Measurements from ENCODE around the gene ATP6V1C2. TPM values are rescaled to one million over a fixed set of nuclear protein-coding genes. Genes with fewer than 3 reads are reported as not detected.
"Not testable (repeated sequence)": the region's sequence is repeated elsewhere in the genome, so short reads cannot be mapped to it uniquely, and the experiment has no call there.

The ATP6V1C2 gene
- polyA plus RNA-seq, 1 donor = 1.7 TPM

DNA sequence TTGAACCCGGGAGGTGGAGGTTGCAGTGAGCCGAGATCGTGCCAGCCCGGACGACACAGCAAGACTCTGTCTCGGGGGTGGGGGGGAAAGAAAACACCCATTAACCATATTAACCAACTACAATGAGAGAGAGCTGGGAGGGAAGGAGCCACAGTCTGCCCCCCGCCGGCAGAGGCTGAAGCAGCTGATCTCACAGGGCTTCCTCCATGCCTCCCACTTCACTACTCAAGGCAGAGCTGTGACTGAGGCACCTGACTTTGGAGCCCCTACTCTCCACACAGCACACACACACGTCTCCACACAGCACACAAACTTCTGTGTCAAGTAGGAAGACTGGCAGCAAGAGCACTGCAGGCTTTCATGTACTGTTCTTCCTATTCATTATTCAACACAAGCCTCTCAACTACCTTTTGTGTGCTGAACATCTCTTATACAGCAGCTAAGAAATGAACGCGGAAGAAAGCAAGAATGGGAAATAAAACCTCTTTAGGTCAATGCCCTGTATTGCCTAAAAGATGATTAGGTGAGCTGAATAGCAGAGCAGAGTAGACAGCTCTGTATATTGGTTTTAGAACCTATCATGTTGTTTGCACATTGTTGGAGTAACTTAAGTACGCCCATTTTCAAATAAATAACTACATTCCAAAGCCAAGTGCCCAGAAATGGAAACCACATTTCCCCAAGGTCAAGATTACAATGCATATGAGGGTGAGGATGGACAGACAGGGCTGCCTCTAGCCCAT lies 65.0 kb downstream of the ATP6V1C2 start:
- no peak for DNase-seq

DNA sequence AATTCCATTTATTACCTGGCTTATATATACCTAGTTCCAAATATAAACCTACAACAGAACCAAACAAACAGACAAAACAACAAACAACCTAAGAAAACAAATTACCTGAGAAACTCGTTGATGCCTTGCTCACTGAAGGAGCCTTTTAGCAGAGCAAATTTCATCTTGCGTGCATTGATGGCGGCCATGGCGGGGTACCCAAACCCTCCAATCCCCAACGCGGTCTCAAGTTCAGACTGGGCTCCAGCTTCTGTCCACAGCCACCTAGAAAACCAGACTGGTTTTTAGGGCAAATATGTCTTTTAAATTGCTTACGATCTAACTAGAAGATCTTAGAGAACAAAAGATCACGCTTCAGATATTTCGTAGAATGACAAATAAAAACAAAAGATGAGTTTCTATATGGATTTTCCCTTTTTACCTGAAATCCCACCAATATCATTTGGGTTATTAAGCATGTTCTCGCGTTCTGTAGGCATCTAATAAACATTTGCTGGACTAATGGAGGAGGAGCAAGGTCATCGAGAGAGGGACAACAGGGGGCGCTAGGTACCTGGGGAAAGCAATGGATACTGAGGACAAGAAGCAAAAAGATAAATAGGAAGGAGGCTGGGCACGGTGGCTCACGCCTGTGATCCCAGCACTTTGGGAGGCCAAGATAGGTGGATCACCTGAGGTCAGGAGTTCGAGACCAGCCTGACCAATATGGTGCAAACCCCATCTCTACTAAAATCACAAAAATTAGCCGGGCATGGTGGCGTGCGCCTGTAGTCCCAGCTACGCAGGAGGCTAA lies 65.9 kb downstream of the ATP6V1C2 start:
- no peak for DNase-seq

DNA sequence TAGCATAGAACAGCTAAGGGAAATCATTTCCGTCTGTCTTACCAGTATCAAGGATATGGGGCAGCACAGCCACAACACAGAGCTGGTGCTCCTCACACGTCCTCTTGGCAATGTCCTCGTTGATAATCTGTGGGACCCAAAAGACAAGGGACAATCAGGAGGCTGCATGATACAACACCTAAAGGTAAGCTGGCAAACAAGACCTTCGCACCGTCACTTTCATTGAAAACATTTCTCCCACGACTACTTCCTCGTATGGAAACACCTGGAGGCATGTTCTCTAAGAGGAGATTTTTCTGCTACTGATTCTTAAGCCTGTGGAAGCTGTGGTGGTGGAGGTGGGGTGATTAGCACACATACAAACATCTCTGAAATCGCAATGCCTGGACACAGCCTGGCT lies 67.4 kb downstream of the ATP6V1C2 start:
- no peak for DNase-seq

DNA sequence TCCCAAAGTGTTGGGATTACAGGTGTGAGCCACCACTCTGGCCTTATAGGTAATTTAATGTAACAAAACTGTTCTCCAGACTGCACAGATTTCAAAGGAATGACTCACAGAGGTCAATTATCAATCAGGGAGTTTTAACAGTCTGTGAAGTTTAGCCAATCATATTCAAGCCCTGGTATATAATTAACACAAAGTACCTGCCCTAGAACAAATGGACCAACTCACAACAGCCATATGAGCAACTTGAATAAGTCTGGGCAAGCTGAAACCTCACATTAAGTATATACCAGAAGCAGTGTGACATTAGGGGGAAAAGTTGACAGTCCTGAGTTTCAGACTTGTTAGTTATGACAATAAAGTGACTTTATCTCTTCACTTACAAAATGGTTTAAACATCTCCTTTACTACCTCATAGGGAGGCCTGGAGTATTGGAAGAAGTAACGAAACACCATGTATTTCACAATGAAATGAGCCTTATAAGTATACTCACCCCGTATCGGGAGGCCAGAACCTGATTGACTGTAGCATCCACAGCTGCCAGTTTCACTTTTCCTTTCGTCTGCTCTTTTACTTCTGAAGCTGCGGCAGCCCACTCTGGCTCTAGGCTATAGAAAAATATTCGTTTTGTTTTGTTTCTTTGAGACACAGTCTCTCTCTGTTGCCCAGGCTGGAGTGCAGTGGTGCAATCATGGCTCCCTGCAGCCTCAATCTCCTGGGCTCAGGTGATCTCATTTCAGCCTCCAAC lies 69.0 kb downstream of the ATP6V1C2 start:
- no peak for DNase-seq

DNA sequence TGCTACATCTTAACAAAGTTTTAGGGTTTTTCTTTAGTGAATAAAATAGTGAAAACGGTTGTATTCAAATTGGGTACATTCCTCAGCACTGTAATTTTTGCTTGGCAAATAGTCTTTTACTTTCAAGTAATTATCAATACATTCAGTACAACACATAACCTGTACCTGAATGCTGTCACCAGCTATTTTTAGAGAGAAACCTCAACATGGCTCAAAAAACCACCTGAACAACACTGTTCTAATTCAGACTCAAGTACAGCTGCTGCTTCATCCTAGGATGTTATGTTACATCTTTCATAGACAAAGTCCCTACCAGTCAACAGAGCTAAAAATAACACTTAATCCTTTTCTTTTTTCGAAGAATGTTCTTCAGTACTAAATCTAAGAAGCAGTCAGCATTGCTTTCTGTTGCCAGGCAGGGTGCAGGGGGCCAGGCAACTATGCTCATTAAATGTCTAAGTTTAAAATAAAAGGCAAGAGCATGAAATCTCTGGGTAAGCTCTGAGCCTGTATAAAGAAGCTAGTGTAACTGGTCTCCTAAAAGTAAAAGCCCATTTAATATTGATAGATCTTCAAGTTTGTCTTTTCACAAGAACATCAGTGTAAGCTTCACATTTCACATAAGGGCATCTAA lies 70.7 kb downstream of the ATP6V1C2 start:
- no peak for DNase-seq

DNA sequence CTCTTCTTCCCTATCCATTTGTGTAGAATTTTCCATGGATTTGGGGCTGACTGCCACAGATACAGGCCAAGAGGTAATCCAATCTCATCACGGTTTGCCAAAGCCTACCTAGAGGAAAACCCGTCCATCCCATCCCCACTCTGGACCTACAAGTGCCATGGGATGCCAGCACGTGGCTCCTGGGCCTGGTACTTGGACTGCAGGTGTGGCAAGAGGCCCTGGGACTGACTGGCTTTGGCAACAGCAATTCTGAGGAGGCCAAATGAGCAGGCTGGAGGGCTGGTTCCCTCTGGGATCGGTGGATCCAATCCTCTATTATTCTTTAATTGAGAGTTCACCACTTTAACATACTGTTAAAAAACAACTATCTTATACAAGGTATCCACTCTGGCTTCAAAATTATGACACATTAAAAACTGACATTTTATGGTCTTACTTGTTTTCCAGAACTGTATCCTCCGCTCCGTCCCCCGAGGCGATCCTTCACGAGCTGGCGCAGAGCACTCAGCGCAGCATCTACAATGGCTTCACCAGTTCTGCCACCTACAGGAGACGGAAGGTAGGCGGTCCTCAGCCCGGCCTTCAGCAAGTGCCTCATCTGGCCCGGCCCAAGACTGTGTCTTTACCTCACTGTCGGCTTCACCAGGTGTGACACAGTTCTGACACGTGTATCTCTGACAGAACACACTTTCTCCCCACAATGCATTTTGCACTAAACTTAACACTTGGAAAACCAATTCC lies 71.4 kb downstream of the ATP6V1C2 start:
- no peak for DNase-seq

DNA sequence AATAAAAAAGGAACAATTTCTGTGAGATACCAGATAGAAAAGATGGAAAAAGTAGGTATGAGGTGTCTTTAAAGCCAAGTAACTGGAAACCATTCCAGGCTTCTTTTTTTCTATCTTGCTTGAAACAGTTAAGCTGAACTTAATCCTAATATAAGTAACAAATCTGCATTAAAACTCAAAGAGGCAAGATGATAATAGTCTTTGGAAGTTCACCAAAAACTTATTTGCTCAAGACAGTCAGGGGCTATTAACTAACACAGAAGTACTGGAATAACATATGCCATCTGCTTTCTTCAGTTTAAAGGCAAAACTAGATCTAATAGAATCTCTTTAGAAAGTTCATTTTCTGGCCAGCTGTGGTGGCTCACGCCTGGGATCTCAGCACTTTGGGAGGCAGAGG lies 72.4 kb downstream of the ATP6V1C2 start:
- no peak for DNase-seq

DNA sequence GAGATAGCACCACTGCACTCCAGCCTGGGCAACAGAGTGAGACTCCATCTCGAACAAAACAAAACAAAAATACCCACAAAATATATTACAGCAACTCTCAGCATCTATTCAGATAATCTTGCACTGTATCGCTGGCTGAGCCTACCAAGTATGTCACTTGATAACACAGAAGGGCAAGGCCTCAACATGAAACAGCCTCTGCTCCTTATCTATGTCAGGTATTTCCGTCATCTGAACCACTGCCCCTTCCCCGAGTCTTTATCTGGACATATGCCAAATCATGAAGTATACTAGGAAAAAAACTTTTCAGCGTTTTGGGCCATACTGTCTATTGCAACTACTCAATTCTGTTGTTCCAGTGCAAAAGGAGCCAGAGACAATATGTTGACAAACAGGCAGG lies 73.4 kb downstream of the ATP6V1C2 start:
- DNase-seq = no peak

DNA sequence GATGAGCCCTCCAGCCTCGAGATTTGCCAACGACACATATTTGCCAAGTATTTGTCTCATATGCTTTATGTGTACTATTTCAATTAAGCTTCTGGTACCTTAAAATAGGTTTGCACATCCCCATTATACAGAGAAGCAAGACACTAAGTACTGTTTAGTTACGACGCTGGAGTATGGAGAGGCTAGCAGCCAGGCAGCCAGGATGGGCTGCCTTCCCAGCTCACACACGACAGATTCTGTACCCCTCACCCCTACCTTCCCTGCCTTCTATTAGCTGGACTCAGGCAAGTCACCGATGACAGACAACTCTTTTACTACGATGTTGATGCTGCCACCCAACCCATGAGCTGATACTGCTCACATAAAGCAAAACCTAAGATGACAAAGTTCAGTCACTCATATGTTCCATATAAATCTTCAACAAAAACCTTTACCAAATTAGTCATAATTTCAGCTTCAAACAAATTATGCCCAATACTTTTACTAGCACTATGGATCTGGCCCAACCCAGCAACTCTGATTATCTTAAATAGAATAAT lies 74.1 kb downstream of the ATP6V1C2 start:
- no peak for DNase-seq

DNA sequence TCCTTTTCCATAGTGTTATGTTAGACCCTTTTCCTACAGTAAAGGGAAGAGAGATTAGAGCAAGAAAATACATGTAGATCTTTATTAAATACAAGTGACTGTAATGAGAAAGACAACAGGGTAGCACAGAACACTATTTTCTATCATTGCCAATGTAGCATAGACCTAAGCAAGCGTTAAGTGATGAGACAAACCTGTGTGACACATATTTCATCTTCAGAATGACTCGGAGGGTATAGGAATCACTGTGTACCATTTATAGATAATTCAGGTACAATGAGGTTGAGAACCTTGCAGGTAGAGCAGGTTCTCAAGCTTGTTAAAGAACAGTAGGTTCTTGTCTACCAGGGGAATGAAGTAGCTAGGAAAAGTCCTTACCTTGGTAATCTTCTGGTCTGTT lies 75.3 kb downstream of the ATP6V1C2 start:
- no peak for DNase-seq

DNA sequence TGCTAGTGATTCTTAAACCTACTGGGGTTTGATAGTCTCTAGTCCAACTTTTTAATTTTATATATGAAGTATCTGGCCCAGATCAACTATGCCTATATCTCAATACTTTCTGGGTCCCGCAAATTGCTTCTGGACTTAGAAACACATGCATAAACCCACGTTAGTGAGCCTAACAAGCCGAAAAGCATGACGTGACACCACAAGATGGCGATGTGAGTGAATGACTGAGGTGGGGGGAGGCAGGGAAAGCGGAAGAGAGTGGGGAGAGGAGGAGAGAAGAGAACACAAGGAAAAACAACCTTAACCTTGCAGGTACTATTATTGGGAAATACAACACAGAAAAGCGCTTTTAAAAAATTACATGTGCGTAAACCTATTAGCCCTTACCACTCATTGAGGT lies 77.4 kb downstream of the ATP6V1C2 start:
- no peak for DNase-seq

DNA sequence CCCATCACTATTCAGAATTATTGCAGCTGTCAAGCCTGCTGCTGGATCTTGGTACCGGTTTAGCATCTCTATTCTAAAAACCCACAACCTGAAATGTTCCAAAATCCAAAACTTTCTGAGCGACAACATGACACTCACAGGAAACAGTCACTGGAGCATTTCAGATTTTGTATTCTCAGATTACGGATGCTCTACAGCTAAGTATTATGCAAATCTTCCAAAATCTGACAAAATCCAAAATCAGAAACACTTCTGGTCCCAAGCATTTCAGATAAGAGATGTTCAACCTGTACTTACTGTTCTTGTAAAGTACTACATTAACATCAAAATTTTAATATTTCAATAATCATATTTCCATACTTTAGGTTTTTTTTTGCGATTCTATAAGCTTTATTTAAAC lies 78.7 kb downstream of the ATP6V1C2 start:
- DNase-seq = no peak

DNA sequence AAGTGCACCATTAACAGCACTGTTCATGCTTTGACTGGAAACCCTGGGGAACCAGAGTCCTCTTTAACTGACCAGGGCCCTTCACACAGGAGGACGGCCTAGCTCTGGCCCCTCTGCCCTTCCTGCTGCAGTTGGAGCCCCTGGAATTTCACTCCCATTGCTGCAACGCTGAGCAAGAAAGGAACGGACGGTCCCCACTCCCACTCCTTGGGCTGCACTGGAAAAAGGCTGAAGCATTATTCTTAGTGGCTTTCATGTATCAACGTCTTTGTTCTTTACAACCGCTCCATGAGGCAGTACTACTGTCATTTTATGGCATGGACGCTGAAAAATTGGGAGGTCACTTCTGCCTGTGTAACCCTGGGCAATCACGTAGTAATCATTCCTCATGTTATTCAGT lies 81.2 kb downstream of the ATP6V1C2 start:
- DNase-seq = no peak

DNA sequence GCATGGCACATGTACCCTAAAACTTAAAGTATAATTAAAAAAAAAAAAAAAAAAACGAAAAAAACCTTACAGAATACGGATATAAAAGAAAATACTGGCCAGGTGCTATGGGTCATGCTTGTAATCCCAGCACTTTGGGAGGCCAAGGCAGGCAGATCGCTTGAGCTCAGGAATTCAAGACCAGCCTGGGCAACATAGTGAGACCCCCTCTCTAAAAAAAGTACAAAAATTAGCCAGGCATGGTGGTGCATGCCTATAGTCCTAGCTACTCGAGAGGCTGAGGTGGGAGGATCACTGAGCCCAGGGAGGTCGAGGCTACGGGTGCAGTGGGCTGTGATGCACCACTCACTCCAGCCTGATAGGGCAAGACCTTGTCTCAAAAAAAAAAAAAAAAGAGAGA lies 84.6 kb downstream of the ATP6V1C2 start:
- DNase-seq = not testable (repeated sequence)

DNA sequence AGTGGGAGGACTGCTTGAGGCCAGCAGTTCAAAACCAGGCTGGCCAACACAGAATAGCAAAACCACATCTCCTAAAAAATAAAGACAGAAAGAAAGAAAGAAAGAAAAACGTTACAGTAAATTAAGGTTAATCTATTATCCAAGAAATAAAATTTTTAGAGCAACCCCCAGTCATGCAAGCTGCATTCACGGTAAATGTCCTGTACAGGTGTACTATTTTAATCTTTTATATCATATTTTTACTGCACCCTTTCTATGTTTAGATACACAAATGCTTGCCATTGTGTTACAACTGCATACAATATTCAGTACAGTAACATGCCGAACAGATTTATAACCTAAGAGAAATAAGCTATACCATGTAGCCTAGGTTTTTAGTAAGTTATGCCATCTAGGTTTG lies 85.1 kb downstream of the ATP6V1C2 start:
- no peak for DNase-seq

DNA sequence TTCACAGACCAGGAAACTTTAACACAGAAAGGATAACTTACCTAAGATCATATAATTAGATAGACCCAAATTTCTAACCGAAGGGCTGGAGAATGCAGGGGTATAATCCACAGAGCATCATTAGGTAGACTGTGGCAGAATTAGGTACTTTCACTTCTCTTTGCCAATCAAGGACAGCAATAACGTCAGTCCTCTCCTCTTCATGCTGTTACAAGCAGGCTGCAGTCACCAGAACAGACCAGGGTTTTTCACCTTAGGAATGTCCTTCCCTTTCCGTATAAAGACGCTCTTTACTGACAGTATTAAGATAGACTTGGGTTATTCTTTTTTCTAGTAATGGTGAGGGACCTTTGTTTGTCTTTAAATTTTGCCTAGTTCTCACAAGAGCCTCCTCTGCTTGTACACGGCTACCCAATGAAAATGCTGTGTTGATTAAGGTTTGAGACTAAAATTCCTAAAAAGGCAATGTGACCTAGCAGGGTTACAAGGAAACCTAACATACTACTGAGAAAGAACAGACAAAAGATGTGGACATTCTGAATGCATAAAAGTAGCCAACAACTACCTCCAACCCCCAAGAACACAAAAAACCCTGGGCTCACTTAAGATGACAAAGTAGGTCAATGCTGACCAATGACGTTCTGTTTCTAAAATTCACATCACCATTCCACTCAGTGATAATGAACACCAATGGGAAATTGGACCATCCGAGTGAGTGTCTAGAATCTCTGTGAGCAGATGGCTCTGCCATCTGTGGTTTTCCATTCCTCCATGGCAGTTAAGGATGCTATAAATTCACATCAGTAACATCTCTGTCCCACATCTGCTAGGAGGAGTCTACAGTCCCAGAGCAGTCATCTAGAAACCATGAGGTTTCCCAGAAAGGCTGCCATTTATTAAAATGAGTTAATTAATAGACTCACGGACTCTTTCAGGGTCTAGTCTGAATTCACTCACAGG lies 89.1 kb downstream of the ATP6V1C2 start:
- DNase-seq = no peak

DNA sequence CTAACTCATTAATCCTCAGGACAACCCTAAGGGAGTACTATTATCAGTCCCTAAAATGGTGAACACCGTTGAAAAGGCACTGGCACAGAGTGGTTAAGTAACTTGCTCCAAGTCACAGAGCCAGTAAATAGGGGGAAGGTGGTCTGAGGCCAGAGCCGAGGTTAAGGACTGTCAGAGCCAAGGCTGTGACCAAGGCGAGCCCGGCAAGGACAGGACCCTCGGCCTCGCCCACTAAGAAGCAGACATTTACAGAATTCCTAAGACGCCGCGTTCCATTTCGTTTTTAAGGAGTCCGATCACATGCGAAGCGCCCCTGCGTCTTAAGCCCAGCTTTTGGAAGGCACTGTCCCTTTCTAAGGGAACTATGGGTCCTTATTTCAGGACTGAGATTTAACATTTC lies 90.1 kb downstream of the ATP6V1C2 start:
- DNase-seq = no peak

DNA sequence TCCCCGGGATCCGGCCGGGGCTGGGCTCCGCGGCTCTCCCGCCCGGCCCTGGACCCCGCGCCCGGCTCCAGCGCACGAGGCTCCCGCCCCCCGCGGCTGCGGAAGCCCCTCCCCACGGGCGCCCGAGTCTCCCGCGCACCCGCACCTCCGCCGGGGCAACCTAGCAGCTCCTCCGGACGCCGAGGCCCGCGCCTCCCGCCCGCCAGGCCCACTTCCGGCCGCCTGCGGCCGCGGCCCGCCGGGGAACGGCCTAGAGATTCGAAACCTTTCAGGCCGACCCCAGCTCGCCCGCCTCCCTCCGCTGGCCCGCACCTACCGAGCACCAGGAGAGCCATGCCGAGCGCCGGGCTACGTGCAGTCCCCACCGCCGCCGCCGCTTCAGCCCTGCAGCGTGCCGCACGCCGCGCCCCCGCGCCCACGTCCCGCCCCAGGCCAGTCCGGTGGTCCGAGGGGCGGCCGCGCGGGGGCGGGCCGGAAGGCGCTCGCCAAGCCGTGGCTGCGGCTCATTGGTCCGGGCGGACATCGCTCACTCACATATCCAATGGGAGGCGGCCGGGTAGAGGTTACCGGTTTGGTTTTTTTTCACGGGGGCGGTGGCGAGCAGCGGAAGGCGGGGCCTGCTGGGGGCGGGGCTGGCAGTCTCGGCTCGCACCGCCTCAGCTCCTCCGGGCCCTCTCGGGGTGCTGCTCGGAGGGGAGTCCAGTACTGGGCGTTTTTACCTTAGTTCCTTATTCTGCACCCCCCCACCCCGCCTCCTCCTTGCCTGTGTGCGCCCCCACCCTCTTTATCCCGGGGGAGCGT lies 91.1 kb downstream of the ATP6V1C2 start, which contains the start of gene PDIA6:
PDIA6 (minus strand) TSS at position 424 of the 801 bp plus-strand sequence; CDS start at position 335, 89 bp downstream.
- DNase-seq = peak; percentile 97
